HG02642 (cell line): ENCODE measurements around the gene MRPS33.
"Not testable (repeated sequence)": the region's sequence is repeated elsewhere in the genome, so short reads cannot be mapped to it uniquely, and the experiment has no call there.

Experiments used
- ATAC-seq: cut with Tn5 transposase; IDR thresholded peaks from one replicate; pipeline ENCODE4 v1.9.1; 2021; ENCODE audit warnings: mild to moderate bottlenecking; ENCODE audit not compliant: unreplicated experiment, poor library complexity

The MRPS33 gene

GRCh38 chr7:141014524-141015395, at the start of gene MRPS33:
Gene MRPS33 (minus strand): TSS chr7:141014952. CDS start chr7:141010633, 4,319 bp downstream.
- peak; percentile 99 for ATAC-seq

- ATAC-seq: no peak
Measured at GRCh38 chr7:141057788-141058187, 43.0 kb upstream of the MRPS33 start.

- no peak for ATAC-seq
Measured at GRCh38 chr7:141055146-141055545, 40.4 kb upstream of the MRPS33 start.

GRCh38 chr7:141053626-141054025, 38.9 kb upstream of the MRPS33 start:
- no peak for ATAC-seq

GRCh38 chr7:141045842-141046620, 31.3 kb upstream of the MRPS33 start:
- no peak for ATAC-seq

GRCh38 chr7:141045126-141045841, 30.5 kb upstream of the MRPS33 start:
- ATAC-seq: no peak

- no peak for ATAC-seq
Measured at GRCh38 chr7:141043616-141044015, 28.9 kb upstream of the MRPS33 start.

GRCh38 chr7:141042222-141043193, 27.8 kb upstream of the MRPS33 start:
- ATAC-seq: no peak

GRCh38 chr7:141039376-141039775, 24.6 kb upstream of the MRPS33 start:
- no peak for ATAC-seq

- not testable (repeated sequence) for ATAC-seq
Measured at GRCh38 chr7:141038100-141038499, 23.3 kb upstream of the MRPS33 start.

- ATAC-seq: not testable (repeated sequence)
Measured at GRCh38 chr7:141032539-141033323, 18.0 kb upstream of the MRPS33 start.

- no peak for ATAC-seq
Measured at GRCh38 chr7:141028767-141029166, 14.0 kb upstream of the MRPS33 start.

- no peak for ATAC-seq
Measured at GRCh38 chr7:141027043-141027442, 12.3 kb upstream of the MRPS33 start.

- ATAC-seq: no peak
Measured at GRCh38 chr7:141024668-141025067, 9.9 kb upstream of the MRPS33 start.

GRCh38 chr7:141023295-141023694, 8.5 kb upstream of the MRPS33 start:
- no peak for ATAC-seq

- ATAC-seq: no peak
Measured at GRCh38 chr7:141017555-141017954, 2.8 kb upstream of the MRPS33 start.

- no peak for ATAC-seq
Measured at GRCh38 chr7:141016349-141016748, 1.6 kb upstream of the MRPS33 start.

- peak; percentile 2 for ATAC-seq
Measured at GRCh38 chr7:141014125-141014523, 628 bp downstream of the MRPS33 start.

- no peak for ATAC-seq
Measured at GRCh38 chr7:141013345-141013715, 1.4 kb downstream of the MRPS33 start.
